Immature natural killer cell (primary cell): ENCODE data around the gene ESYT2. TPM values are rescaled to one million over a fixed set of nuclear protein-coding genes. Genes with fewer than 3 reads are reported as not detected.
"Not testable (repeated sequence)": the region's sequence is repeated elsewhere in the genome, so short reads cannot be mapped to it uniquely, and the experiment has no call there.

Experiments
- DNase-seq, 3 donors: peaks; one replicate each; pipeline ENCODE4 v3.0.0; 2022; ENCODE audit warnings: mixed read lengths in 1 of 3
- H3K27ac Mint-ChIP-seq, 6 donors: one replicate each; pipeline ENCODE4 v1.8.0; 2020; ENCODE audit warnings: mixed read lengths in 6 of 6, mild to moderate bottlenecking in 5 of 6, inconsistent platforms in 4 of 6, moderate library complexity in 3 of 6
- H3K27me3 Mint-ChIP-seq, 3 donors: one replicate each; pipeline ENCODE4 v1.8.0; 2020 to 2021; ENCODE audit warnings: low read depth in 3 of 3, mild to moderate bottlenecking in 3 of 3, mixed read lengths in 3 of 3, moderate library complexity in 3 of 3, inconsistent platforms in 1 of 3
- H3K36me3 Mint-ChIP-seq, 3 donors: one replicate each; pipeline ENCODE4 v1.8.0; 2020; ENCODE audit warnings: mixed read lengths in 3 of 3, inconsistent platforms in 2 of 3, mild to moderate bottlenecking in 2 of 3
- H3K4me1 Mint-ChIP-seq, 2 donors: one replicate each; pipeline ENCODE4 v1.8.0; 2020; ENCODE audit warnings: inconsistent platforms in 2 of 2, mild to moderate bottlenecking in 2 of 2, mixed read lengths in 2 of 2, moderate library complexity in 1 of 2
- H3K4me3 Mint-ChIP-seq, 5 donors: one replicate each; pipeline ENCODE4 v1.8.0; 2020; ENCODE audit warnings: mild to moderate bottlenecking in 5 of 5, mixed read lengths in 5 of 5, inconsistent platforms in 3 of 5, moderate library complexity in 3 of 5
- H3K9me3 Mint-ChIP-seq, 6 donors: one replicate each; pipeline ENCODE4 v1.8.0; 2020; ENCODE audit warnings: mild to moderate bottlenecking in 6 of 6, mixed read lengths in 6 of 6, inconsistent platforms in 4 of 6, moderate library complexity in 3 of 6
- polyA plus RNA-seq, 3 donors: library from polyadenylated mRNA; unstranded; fragments of 300-500 nt; fragmentation: Illumina TruSeq; gene quantifications; one replicate each; pipeline ENCODE4 v1.2.3, GENCODE V29; 2021

Gene ESYT2
- polyA plus RNA-seq, 3 donors from 2014 or later = 70.1 to 95.7 (median 84.0) TPM

DNA sequence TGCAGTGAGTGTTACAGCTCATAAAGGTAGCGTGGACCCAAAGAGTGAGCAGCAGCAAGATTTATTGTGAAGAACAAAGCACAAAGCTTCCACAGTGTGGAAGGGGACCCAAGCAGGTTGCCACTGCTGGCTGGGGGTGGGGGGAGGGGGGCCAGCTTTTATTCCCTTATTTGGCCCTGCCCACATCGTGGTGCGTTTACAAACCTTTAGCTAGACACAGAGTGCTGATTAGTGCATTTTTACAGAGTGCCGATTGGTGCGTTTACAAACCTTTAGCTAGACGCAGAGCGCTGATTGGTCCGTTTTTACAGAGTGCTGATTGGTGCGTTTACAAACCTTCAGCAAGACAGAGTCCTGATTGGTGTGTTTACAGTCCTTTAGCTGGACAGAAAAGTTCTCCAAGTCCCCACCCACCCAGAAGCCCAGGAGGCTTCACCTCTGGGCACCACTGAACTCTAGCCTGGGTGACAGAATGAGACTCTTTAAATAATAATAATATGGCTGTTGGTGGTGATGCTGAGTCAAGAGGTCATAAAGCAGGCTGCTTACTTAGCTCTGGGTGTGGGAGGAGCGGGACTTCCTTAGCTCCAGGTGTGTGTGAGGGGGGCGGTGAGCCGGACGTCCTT lies 33.8 kb upstream of the ESYT2 start:
- Mint-ChIP-seq H3K4me1 (peaks cover 42 to 59% of the 10 kb centered on the region in 2 donors), H3K4me3 (peak overlapping the region; percentile 87 to 94 (median 93)), H3K27ac (peak overlapping the region in 5 of 6 donors; percentile 63 to 98 (median 85))
- peak in 2 of 3 donors; percentile 10 to 16 for DNase-seq
- H3K36me3 Mint-ChIP-seq, H3K27me3 Mint-ChIP-seq, H3K9me3 Mint-ChIP-seq: not testable (repeated sequence)

DNA sequence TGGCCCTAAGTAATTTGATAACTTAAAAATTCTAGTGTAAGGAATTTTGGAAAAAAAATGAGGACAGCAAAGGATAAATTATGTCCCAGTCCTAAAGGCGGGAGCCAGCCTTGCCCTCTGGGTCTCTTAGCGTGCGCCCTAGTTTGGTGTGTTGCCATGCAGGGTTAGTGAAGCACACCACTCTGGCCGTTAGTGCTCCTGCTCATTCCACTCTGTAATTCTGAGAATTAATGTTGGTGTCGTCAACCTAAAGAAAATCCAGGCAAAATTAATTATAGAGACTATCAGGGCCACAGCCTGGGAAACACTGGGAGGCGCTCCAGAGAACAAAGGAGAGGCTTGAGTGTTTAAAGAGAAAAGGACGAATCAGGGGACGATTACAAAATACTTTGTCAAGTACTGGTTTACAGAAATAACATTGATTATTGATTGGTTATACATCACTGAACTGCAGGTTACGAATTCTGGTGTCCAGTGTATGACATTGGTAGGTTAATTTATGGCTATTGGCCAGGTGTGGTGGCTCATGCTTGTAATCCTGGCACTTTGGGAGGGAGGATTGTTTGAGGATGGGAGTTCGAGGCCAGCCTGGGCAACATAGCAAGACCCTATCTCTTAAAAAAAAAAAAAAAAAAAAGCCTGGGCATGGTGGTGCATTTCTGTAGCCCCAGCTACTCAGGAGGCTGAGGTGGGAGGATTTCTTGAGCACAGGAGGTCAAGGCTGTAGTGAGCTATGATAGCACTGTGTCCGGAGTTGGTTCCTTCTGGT lies 32.8 kb upstream of the ESYT2 start:
- H3K4me1 Mint-ChIP-seq = peaks cover 43 to 67% of the 10 kb centered on the region in 2 donors
- no peaks in the 10 kb centered on the region for H3K36me3 Mint-ChIP-seq
- DNase-seq = no peak
- no peaks in the 10 kb centered on the region for H3K9me3 Mint-ChIP-seq
- peak overlapping the region in 4 of 6 donors; percentile 57 to 87 (median 73) for H3K27ac Mint-ChIP-seq
- H3K27me3 Mint-ChIP-seq = peaks cover under 1 to 7% (median 5%) of the 10 kb centered on the region in 3 donors
- peak overlapping the region; percentile 26 to 93 (median 87) for H3K4me3 Mint-ChIP-seq

DNA sequence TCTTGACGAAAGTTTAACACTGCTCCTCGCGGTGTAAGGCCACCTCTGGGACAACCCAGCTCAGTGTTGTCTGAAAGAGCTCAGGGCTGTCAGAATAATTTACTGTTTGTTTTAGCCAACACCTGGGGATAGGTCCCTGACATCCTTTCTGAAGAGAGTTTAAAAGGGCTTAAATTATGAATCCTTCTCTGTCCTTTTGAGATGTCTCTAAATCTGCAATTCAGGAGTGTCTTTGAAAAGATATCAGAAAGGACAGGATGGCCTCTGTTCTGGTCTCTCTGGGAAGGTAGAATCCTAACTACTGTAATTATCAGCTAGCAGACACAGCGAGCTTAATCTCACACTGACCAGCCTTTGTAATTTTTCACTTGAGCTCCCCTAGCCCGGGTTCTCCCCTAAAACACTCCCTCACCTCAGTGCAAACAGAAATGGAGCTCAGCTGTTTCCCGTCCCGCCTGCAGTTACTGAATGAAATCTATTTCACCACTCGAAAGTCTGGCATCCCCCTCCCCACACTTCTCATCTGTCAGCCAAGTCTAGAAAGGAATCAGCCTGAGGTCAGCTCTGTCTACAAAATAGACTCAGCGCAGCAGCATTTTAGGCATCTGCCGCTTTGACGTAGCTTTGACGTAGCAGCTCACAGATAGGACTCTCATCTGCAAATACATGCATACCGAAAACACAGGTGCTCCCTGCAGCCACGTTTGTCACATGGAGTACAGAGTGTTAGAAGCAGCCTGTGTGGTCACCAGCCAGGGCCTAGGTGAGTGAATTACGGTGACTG lies 31.9 kb upstream of the ESYT2 start:
- H3K9me3 Mint-ChIP-seq = no peaks in the 10 kb centered on the region
- no peak for DNase-seq
- H3K4me3 Mint-ChIP-seq = no peak overlapping the region
- peak overlapping the region in 4 of 6 donors; percentile 1 to 62 (median 44) for H3K27ac Mint-ChIP-seq
- no peaks in the 10 kb centered on the region for H3K36me3 Mint-ChIP-seq
- peaks cover 44 to 69% of the 10 kb centered on the region in 2 donors for H3K4me1 Mint-ChIP-seq
- peaks cover 3 to 9% (median 7%) of the 10 kb centered on the region in 3 donors for H3K27me3 Mint-ChIP-seq

GRCh38 chr7:158860394-158860793 lies 31.1 kb upstream of the ESYT2 start:
- Mint-ChIP-seq H3K36me3 (no peaks in the 10 kb centered on the region), H3K4me3 (no peak overlapping the region), H3K9me3 (no peaks in the 10 kb centered on the region), H3K27ac (no peak overlapping the region), H3K4me1 (peaks cover 41 to 65% of the 10 kb centered on the region in 2 donors), H3K27me3 (peaks cover 4 to 10% (median 9%) of the 10 kb centered on the region in 3 donors)
- DNase-seq = no peak

- Mint-ChIP-seq H3K36me3 (no peaks in the 10 kb centered on the region), H3K9me3 (no peaks in the 10 kb centered on the region), H3K27ac (peak overlapping the region in 3 of 6 donors; percentile 29 to 67 (median 44)), H3K27me3 (peaks cover 4 to 10% (median 6%) of the 10 kb centered on the region in 3 donors), H3K4me3 (peak overlapping the region in 4 of 5 donors; percentile 40 to 75 (median 62)), H3K4me1 (peaks cover 26 to 49% of the 10 kb centered on the region in 2 donors)
- DNase-seq = no peak
These were observed 29.5 kb upstream of the ESYT2 start for GRCh38 chr7:158858592-158859503.

- Mint-ChIP-seq H3K36me3 (no peaks in the 10 kb centered on the region), H3K9me3 (no peaks in the 10 kb centered on the region), H3K4me3 (peak overlapping the region; percentile 94 to 98 (median 98)), H3K27ac (peak overlapping the region; percentile 46 to 86 (median 74)), H3K27me3 (peaks cover 4 to 8% (median 6%) of the 10 kb centered on the region in 3 donors), H3K4me1 (peaks cover 15 to 32% of the 10 kb centered on the region in 2 donors)
- DNase-seq = no peak
These were observed 27.8 kb upstream of the ESYT2 start for GRCh38 chr7:158856883-158857668.

DNA sequence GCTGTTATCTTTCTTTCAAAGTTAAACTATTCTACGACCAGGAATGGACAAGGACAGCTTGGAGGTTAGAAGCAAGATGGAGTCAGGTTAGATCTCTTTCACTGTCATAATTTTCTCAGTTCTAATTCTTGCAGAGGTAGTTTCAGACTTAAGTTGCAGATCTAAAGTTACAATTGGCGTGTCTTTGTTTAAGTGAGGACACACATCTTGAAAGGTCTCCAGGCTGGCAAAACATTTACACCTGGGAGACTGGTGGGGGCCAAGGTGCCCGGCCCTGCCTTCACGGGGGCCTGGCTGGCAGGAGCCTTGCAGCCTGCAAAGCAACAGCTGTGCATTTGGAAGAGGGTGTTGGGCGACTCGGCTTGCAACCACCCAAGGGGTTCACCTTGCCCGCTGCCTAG lies 25.4 kb upstream of the ESYT2 start:
- peak overlapping the region in 2 of 6 donors; percentile 9 to 86 for H3K27ac Mint-ChIP-seq
- DNase-seq = no peak
- H3K27me3 Mint-ChIP-seq = peaks cover 4 to 8% (median 6%) of the 10 kb centered on the region in 3 donors
- peaks cover 13 to 29% of the 10 kb centered on the region in 2 donors for H3K4me1 Mint-ChIP-seq
- H3K9me3 Mint-ChIP-seq = no peaks in the 10 kb centered on the region
- no peaks in the 10 kb centered on the region for H3K36me3 Mint-ChIP-seq
- H3K4me3 Mint-ChIP-seq = peak overlapping the region; percentile 56 to 98 (median 65)

- Mint-ChIP-seq H3K9me3 (no peaks in the 10 kb centered on the region), H3K27me3 (peaks cover 1 to 3% (median 2%) of the 10 kb centered on the region in 3 donors), H3K27ac (no peak overlapping the region), H3K4me1 (peaks cover 18 to 28% of the 10 kb centered on the region in 2 donors), H3K36me3 (peaks cover 0 to 4% (median 0%) of the 10 kb centered on the region in 3 donors), H3K4me3 (no peak overlapping the region)
- DNase-seq = no peak
These were observed 21.3 kb upstream of the ESYT2 start for GRCh38 chr7:158850545-158851102.

DNA sequence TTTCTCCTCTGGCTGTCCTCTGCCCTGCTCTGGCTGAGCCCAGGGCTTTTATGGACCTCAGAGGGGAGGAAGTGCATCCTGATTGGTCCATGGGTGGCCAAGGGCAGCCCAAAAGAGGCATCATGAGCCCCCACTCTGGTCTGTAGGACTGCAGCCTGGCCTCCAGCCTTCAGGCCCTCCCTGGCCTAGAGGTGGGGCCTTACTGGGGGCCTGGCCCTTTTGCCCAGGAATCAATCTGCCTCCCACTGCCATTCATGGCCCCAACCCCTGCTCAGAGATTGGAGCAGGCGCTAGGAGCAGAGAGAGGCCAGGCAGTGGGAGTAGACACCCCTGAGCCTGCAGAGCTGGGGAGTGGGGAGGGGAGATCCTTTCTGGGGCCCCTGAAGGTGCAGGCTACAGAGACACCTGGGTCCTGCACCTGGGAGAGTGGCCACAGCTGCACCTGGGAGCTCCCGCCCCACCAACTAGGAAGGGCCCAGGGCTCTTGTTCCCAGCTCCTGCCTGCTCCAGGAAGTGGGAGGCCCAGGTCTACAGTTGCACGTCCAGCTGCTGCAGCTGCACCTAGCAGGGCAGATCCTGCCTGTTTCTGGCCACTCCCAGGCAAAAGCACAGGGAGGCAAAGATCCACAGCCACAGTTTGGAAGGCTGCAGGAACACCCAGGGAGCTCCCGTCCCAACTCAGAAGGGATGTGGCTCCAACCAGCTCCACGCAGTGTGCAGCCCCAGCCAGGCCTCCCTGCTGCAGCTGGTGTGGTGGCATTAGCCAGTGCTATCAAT lies 20.6 kb upstream of the ESYT2 start:
- Mint-ChIP-seq H3K36me3 (peaks cover 0 to 4% (median 0%) of the 10 kb centered on the region in 3 donors), H3K27me3 (peaks cover 2 to 3% (median 2%) of the 10 kb centered on the region in 3 donors), H3K27ac (no peak overlapping the region), H3K4me1 (peaks cover 18 to 28% of the 10 kb centered on the region in 2 donors), H3K4me3 (no peak overlapping the region), H3K9me3 (no peaks in the 10 kb centered on the region)
- DNase-seq = no peak

DNA sequence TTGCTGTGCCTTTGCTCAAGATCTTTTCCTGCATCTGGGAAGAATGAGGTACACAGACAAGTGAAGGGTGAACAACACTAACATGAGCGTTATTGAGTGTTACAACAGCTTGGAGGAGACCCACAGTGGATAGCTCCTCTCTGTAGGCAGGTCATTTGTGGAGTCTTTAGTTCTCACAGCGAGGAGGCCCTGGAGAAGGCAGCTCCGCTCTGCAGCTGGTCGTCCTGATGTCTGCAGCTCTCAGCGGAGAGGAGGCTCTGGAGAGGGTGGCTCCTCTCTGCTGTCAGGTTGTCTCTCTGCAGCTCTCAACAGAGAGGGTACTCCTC lies 20.1 kb upstream of the ESYT2 start:
- no peaks in the 10 kb centered on the region for H3K9me3 Mint-ChIP-seq
- peaks cover 2 to 3% (median 3%) of the 10 kb centered on the region in 3 donors for H3K27me3 Mint-ChIP-seq
- no peak overlapping the region for H3K4me3 Mint-ChIP-seq
- peaks cover 0 to 4% (median 0%) of the 10 kb centered on the region in 3 donors for H3K36me3 Mint-ChIP-seq
- DNase-seq = no peak
- H3K4me1 Mint-ChIP-seq = peaks cover 18 to 28% of the 10 kb centered on the region in 2 donors
- peak overlapping the region in 4 of 6 donors; percentile 32 to 74 (median 56) for H3K27ac Mint-ChIP-seq

- peaks cover 0 to 6% (median 1%) of the 10 kb centered on the region in 3 donors for H3K27me3 Mint-ChIP-seq
- H3K27ac Mint-ChIP-seq = peak overlapping the region; percentile 87 to 99 (median 98)
- no peaks in the 10 kb centered on the region for H3K9me3 Mint-ChIP-seq
- H3K4me3 Mint-ChIP-seq = peak overlapping the region; percentile 79 to 92 (median 84)
- peaks cover 0 to 4% (median 0%) of the 10 kb centered on the region in 3 donors for H3K36me3 Mint-ChIP-seq
- DNase-seq = peak in 2 of 3 donors; percentile 31 to 35
- H3K4me1 Mint-ChIP-seq = peaks cover 30 to 47% of the 10 kb centered on the region in 2 donors
These were observed 18.1 kb upstream of the ESYT2 start for GRCh38 chr7:158847451-158847866.
